ENCODE results near the gene SLC4A1. TPM values are rescaled to one million over a fixed set of nuclear protein-coding genes. Genes with fewer than 3 reads are reported as not detected.

Gene SLC4A1
- total RNA-seq, 6 experiments from 2014 or later = 0.06 to 31.8 (median 1.2) TPM

- ATAC-seq (no peak), DNase-seq (no peak)
- Histone ChIP-seq H3K36me3 (peaks cover 9 to 71% (median 34%) of the 10 kb centered on the region in 4 donors), H3K27me3 (no peaks in the 10 kb centered on the region), H3K4me3 (no peak overlapping the region), H3K4me1 (peaks cover 0 to 7% (median 0%) of the 10 kb centered on the region in 4 donors), H3K9me3 (no peaks in the 10 kb centered on the region), H3K27ac (no peak overlapping the region)
- intact Hi-C loops (cut with DNase I) = loop anchor here (5.0 to 10.0 kb wide), 2 partner anchors 111 to 143 kb away; partner anchors contain the start of gene SLC25A39 (in 2 of the 2)
- 60% methylated on average over 1 of the region's 30 CpGs for WGBS (ENCODE audit: insufficient coverage, low coverage, low lambda C conversion rate, missing lambda C conversion rate)
- no peak for TF ChIP-seq CTCF (IDR thresholded peaks at IDR 0.05)
- TF ChIP-seq POLR2A (IDR thresholded peaks at IDR 0.05) = no peak
Observed at GRCh38 chr17:44211281-44212265, 56.4 kb downstream of the SLC4A1 start.

GRCh38 chr17:44210342-44211192, 57.4 kb downstream of the SLC4A1 start:
- peak; percentile 92 to 99 (median 94) for ATAC-seq
- Histone ChIP-seq H3K9me3 (no peaks in the 10 kb centered on the region), H3K4me3 (no peak overlapping the region), H3K27me3 (no peaks in the 10 kb centered on the region), H3K36me3 (peaks cover 2 to 61% (median 25%) of the 10 kb centered on the region in 4 donors), H3K27ac (no peak overlapping the region), H3K4me1 (peaks cover 0 to 7% (median 0%) of the 10 kb centered on the region in 4 donors)
- DNase-seq = peak; percentile 89 to 91 (median 90)
- 0% methylated on average over 2 of the region's 64 CpGs for WGBS (ENCODE audit: insufficient coverage, low coverage, low lambda C conversion rate, missing lambda C conversion rate)
- intact Hi-C loops (cut with DNase I) = loop anchor here (5.0 to 10.0 kb wide), 2 partner anchors 112 to 144 kb away; partner anchors contain the start of gene SLC25A39 (in 2 of the 2)
- TF ChIP-seq POLR2A (IDR thresholded peaks at IDR 0.05) (no peak), CTCF (IDR thresholded peaks at IDR 0.05) (peak; percentile 98 to 99 (median 98))

GRCh38 chr17:44209786-44210341, 58.1 kb downstream of the SLC4A1 start:
- no peaks in the 10 kb centered on the region for H3K9me3 ChIP-seq
- peaks cover 1 to 54% (median 20%) of the 10 kb centered on the region in 4 donors for H3K36me3 ChIP-seq
- H3K4me3 ChIP-seq = no peak overlapping the region
- no peaks in the 10 kb centered on the region for H3K27me3 ChIP-seq
- TF ChIP-seq POLR2A (IDR thresholded peaks at IDR 0.05) = no peak
- no peak for TF ChIP-seq CTCF (IDR thresholded peaks at IDR 0.05)
- intact Hi-C loops (cut with DNase I) = loop anchor here (5.0 to 10.0 kb wide), 2 partner anchors 112 to 145 kb away; partner anchors contain the start of gene SLC25A39 (in 2 of the 2)
- H3K4me1 ChIP-seq = peaks cover 0 to 7% (median 0%) of the 10 kb centered on the region in 4 donors
- no peak for ATAC-seq
- H3K27ac ChIP-seq = no peak overlapping the region
- 41% methylated on average over 8 of the region's 11 CpGs for WGBS (ENCODE audit: insufficient coverage, low coverage, low lambda C conversion rate, missing lambda C conversion rate)
- DNase-seq = no peak

- no peak for DNase-seq
- TF ChIP-seq POLR2A (IDR thresholded peaks at IDR 0.05) = no peak
- no peak for TF ChIP-seq CTCF (IDR thresholded peaks at IDR 0.05)
- H3K27me3 ChIP-seq = no peaks in the 10 kb centered on the region
- no peak for ATAC-seq
- intact Hi-C loops (cut with DNase I) = no loop called here
- H3K4me3 ChIP-seq = no peak overlapping the region
- peaks cover 0 to 7% (median 0%) of the 10 kb centered on the region in 4 donors for H3K4me1 ChIP-seq
- H3K36me3 ChIP-seq = peaks cover 0 to 42% (median 15%) of the 10 kb centered on the region in 4 donors
- no peaks in the 10 kb centered on the region for H3K9me3 ChIP-seq
- WGBS (ENCODE audit: insufficient coverage, low coverage, low lambda C conversion rate, missing lambda C conversion rate) = 90% methylated on average over 2 of the region's 5 CpGs
- no peak overlapping the region for H3K27ac ChIP-seq
Observed at GRCh38 chr17:44207743-44208142, 60.2 kb downstream of the SLC4A1 start.

Measured in right lobe of liver (tissue), 6 donors.